ENCODE measurements around the gene MYD88.

GRCh38 chr3:38139191-38139590 is 730 bp downstream of the MYD88 start:
- TF ChIP-seq, protein P1, sequence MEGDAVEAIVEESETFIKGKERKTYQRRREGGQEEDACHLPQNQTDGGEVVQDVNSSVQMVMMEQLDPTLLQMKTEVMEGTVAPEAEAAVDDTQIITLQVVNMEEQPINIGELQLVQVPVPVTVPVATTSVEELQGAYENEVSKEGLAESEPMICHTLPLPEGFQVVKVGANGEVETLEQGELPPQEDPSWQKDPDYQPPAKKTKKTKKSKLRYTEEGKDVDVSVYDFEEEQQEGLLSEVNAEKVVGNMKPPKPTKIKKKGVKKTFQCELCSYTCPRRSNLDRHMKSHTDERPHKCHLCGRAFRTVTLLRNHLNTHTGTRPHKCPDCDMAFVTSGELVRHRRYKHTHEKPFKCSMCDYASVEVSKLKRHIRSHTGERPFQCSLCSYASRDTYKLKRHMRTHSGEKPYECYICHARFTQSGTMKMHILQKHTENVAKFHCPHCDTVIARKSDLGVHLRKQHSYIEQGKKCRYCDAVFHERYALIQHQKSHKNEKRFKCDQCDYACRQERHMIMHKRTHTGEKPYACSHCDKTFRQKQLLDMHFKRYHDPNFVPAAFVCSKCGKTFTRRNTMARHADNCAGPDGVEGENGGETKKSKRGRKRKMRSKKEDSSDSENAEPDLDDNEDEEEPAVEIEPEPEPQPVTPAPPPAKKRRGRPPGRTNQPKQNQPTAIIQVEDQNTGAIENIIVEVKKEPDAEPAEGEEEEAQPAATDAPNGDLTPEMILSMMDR (optimal IDR thresholded peaks at IDR 0.05 in 1 of 3, IDR thresholded peaks at IDR 0.05 in 1 of 3, conservative IDR thresholded peaks at IDR 0.05 in 1 of 3; ENCODE audit: extremely low read depth in 1 of 3, insufficient read depth in 2 of 3, low read length in 3 of 3): no peak
- TF ChIP-seq EZH2 (IDR thresholded peaks at IDR 0.05; ENCODE audit: low read length): no peak
